NCI-H510A (cell line): ENCODE data around the gene EIF3M.
"Not testable (repeated sequence)": the region's sequence is repeated elsewhere in the genome, so short reads cannot be mapped to it uniquely, and the experiment has no call there.

Experiments
- DNase-seq: peaks from one replicate; lab custom pipeline; 2025; lab: John Stamatoyannopoulos, UW

The EIF3M gene

GRCh38 chr11:32596114-32596513 is 12.5 kb downstream of the EIF3M start:
- not testable (repeated sequence) for DNase-seq

- DNase-seq = no peak
Observed at GRCh38 chr11:32597921-32598320, 14.3 kb downstream of the EIF3M start.

- no peak for DNase-seq
Observed at GRCh38 chr11:32602657-32603415, 19.2 kb downstream of the EIF3M start.

GRCh38 chr11:32606220-32606619 is 22.6 kb downstream of the EIF3M start:
- DNase-seq = no peak

- DNase-seq = not testable (repeated sequence)
Observed at GRCh38 chr11:32608826-32609225, 25.2 kb downstream of the EIF3M start.

- no peak for DNase-seq
Observed at GRCh38 chr11:32610797-32611352, 27.2 kb downstream of the EIF3M start.

GRCh38 chr11:32613500-32614151 is 30.0 kb downstream of the EIF3M start:
- no peak for DNase-seq

- DNase-seq = no peak
Observed at GRCh38 chr11:32615422-32615821, 31.8 kb downstream of the EIF3M start.

GRCh38 chr11:32616903-32617302 is 33.3 kb downstream of the EIF3M start:
- DNase-seq = no peak

- DNase-seq = no peak
Observed at GRCh38 chr11:32630844-32631243, 47.2 kb downstream of the EIF3M start.

- DNase-seq = no peak
Observed at GRCh38 chr11:32635819-32636218, 52.2 kb downstream of the EIF3M start.

GRCh38 chr11:32641361-32641760 is 57.7 kb downstream of the EIF3M start:
- no peak for DNase-seq

- no peak for DNase-seq
Observed at GRCh38 chr11:32643526-32643925, 59.9 kb downstream of the EIF3M start.
